Measurements from ENCODE around the gene TBC1D10B.
"Not testable (repeated sequence)": the region's sequence is repeated elsewhere in the genome, so short reads cannot be mapped to it uniquely, and the experiment has no call there.

TBC1D10B gene

DNA sequence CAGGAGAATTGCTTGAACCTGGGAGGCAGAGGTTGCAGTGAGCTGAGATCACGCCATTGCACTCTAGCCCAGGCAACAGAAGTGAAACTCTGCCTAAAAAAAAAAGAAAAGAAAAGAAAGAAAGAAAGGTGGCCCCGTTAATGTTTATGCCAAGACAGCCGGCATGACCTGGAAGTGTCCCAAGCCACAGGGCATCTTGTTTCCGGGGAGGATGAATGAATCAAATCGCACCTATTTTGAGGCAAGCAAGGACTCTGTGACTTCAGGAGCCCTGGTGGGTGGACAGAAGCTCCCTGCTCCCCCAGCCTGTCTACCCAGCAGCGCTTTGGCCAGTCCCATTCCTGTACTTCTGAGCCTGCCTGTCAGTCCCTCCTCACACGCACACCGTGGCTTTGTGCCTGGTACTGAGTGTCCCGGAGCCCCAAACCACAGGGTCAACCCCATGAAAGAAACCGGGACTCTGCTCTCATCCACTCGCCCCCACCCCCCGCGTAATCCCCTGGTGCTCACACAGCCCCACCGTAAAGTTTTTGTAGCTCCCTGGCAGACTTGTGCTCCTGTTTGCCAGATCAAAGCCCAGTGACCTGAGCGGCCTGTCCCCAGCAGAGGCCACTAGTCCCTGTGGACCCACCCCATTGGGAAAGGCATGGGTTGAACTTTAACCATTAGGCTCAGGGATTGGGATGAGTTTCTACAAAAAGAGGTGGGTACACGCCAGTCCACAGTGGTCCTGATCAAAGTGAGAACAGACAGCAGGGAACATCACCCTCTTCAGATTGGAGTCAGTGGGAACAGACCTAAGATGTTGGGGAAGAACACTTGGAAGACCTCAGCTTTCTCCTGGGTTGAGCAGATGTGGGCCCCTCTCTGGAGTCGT lies 34.5 kb downstream of the TBC1D10B start:
- in situ Hi-C loops (cut with HindIII; ENCODE audit: low sequenced_read_pairs) = no loop called here

DNA sequence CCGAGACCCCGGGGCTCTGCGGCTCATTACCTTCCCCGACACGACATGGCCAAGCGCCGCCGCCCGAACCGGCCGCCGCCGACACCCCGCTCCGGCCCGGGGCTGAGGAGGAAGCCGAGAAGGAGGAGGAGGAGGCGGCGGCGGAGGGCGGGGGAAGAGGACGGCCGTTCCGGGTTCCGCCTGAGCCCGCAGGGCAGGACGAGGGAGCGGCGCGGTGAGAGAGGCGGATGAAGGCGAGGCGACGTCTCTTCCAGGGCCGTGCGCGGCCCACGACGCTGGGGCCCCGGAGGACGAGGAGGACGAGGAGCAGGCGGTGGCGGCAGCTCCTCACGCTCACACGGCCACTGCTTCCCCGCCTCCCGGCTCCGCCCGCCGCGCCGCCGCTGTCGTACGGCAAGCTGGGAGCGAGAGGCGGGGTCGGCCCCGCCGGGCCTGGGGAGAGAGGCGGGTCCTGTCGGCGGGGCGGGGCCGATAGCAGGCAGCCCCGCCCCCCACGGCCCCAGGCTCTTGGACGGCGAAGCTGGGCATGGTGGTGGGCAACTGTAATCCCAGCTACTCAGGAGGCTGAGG lies 35.2 kb downstream of the TBC1D10B start:
- in situ Hi-C loops (cut with HindIII; ENCODE audit: low sequenced_read_pairs) = not testable (repeated sequence)

DNA sequence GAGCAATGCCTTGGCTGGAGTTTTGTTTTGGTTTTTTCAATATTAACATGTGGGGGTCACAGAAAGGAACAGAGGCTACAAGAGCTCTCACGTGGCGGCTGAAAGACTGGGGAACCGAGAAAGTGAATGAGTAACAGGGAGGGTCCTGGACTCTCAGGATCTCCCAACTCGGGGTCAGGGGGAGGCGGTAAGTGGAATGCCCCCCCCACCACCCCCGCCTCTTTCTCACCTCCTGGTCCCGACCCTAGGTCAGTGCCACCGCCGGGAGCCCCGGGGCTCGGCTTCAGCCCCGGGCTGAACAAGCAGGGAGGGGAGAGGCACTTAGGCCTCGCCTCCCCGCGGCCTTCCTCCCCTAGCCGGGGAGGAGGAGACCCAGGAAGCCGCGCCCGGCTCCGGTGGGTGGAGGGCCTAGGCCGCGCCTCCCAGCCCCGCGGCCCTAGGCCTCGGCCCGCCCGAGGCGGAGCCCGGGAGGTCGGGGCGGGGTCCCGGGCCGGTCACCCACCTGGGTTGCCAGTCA lies 35.8 kb downstream of the TBC1D10B start:
- in situ Hi-C loops (cut with HindIII; ENCODE audit: low sequenced_read_pairs) = not testable (repeated sequence)

DNA sequence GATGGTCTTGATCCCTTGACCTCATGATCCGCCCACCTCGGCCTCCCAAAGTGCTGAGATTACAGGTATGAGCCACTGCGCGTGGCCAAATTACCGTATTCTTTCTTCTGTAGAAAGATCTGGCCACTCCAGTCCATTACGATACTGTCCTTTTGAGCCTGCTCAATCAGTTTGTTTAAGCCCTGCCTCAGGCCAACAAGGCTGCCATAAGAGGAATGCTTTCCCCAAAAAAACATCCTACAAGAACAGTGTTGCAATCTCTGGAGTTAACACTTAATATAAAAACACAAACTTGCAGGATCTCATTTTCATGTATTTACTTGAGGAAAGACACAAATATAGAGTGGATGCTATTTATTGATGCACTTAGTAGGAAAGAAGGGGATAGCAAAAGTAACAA lies 46.1 kb downstream of the TBC1D10B start:
- in situ Hi-C loops (cut with HindIII; ENCODE audit: low sequenced_read_pairs) = not testable (repeated sequence)

DNA sequence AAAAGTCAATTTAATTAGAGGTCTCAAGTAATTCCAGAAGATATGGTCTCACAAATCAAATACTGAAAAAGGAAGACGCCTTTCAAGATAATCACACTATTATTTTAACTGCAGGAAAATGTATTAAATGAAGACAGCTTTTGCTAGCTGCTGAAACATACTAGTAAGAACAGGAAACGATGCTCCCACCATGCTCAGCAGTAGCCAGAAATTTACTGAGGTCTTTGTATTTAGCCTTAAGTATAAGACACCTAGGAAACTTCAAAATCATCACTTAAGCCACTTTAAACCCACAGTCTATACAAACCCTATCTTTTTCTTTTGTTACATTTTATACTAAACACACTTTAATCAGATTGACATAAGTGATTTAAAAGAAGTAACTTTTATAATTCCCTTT lies 51.6 kb downstream of the TBC1D10B start:
- in situ Hi-C loops (cut with HindIII; ENCODE audit: low sequenced_read_pairs) = not testable (repeated sequence)

DNA sequence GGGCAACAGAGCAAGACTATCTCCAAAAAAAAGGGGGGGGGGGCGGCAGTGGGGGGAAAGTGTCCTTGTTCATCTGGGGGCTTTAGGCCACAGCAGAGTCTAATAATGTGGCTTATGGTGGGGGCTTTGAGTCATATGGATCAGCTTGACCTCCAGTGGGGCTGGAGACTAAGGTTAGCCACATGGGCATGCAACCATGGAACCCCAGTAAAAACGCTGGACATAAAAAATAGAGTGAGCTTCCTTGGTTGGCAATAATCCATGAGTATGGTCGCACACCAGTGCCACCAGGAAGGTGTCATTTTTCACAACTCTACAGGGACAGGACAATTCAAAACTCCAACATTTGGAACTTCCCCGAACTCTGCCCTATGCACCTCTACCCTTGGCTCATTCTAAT lies 59.4 kb downstream of the TBC1D10B start:
- in situ Hi-C loops (cut with HindIII; ENCODE audit: low sequenced_read_pairs) = not testable (repeated sequence)

DNA sequence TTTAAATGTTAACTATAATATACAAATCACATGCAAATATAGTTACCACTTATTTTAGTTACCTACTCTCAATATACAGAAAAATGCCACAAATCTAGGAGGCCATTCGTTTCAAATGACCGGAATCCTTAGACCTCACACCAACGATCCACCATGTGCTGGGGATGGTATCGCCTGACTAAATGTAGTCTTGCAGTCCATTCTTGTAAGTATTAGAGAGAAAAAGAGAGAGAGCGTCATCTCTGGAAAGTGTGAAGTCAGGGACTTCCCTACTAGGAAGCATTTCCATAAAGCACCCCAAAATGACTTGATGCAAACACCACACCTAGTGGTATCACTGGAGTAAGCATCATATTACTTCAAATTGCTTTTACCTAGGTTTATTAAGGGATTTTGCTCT lies 61.0 kb downstream of the TBC1D10B start:
- in situ Hi-C loops (cut with HindIII; ENCODE audit: low sequenced_read_pairs) = not testable (repeated sequence)
